GM12891 (cell line): ENCODE data around the gene CCDC33.

Experiments used
- PAX5 ChIP-seq: IDR thresholded peaks from 2 replicates; pipeline ENCODE4 v1.6.1; 2011; ENCODE audit warnings: low read length, moderate library complexity, mild to moderate bottlenecking; ENCODE audit not compliant: insufficient read depth, severe bottlenecking
- POLR2A ChIP-seq: IDR thresholded peaks from 2 replicates; pipeline ENCODE4 v1.6.1; 2011; ENCODE audit warnings: low read depth, low read length, control low read depth
- POLR2AphosphoS5 ChIP-seq: IDR thresholded peaks from 2 replicates; pipeline ENCODE4 v1.6.1; 2011; ENCODE audit warnings: low read depth, low read length, control low read depth
- POU2F2 ChIP-seq: IDR thresholded peaks from 2 replicates; pipeline ENCODE4 v1.6.1; 2011; ENCODE audit warnings: low read depth, mild to moderate bottlenecking, control low read depth, low read length, moderate library complexity
- SPI1 ChIP-seq: IDR thresholded peaks from 2 replicates; pipeline ENCODE4 v1.6.1; 2011; ENCODE audit warnings: low read depth, low read length, control low read depth
- TAF1 ChIP-seq: IDR thresholded peaks from 2 replicates; pipeline ENCODE4 v1.6.1; 2011; ENCODE audit warnings: low read depth, low read length, control low read depth

DNA sequence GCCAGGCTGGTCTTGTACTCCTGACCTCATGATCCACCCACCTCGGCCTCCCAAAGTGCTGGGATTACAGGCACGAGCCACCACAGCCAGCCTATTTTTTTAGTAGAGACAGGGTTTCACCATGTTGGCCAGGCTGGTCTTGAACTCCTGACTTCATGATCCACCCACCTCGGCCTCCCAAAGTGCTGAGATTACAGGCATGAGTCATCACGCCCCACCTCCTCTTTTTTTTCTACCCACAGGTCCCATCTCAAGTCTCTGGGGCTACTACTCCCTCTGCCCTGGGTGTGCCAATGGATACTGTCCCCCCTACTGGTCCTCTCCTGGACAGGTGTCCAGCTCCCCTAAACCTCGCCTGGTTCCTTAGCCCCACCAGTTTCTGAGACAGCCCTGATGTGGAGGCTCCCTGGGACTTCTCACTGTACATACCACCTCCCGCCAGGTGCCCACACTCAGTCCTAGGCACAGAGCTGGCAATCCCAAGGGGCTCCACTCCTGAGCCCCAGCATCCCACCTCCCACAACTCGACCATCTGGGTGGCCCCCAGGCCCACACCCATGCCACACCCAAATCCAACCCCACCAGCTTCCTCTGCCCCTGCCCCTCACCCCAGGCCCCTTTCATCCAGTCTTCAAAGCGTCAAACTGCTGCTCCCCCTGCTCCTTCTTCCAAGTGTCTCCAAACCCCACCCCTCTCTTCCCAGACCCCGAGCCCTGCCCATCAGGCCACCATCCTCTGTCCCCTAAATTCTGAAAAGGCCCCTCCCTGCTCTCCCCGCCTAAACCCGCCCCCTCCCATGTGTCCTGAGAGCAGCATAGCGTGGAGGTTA is 144.4 kb downstream of the CCDC33 start:
- TF ChIP-seq POLR2A (no peak), POLR2AphosphoS5 (no peak), POU2F2 (no peak), TAF1 (no peak), SPI1 (no peak), PAX5 (no peak)
